A673 (cell line): ENCODE results near the gene MIEN1. TPM values are rescaled to one million over a fixed set of nuclear protein-coding genes. Genes with fewer than 3 reads are reported as not detected.

Experiments
- BruUV-seq: library from RNA; stranded (reverse); fragments of 400-500 nt; replicated peaks from 2 replicates; lab custom pipeline; 2021; lab: Mats Ljungman, UMichigan
- CTCF ChIA-PET: fragments of 300-600 bp; sonication (Branson Sonifier 250); formaldehyde crosslinking; loops from one replicate; lab custom pipeline; 2022; ENCODE audit warnings: antibody characterized with exemption; lab: Charles Lee
- POLR2A ChIA-PET: fragments of 300-600 bp; sonication (Branson Sonifier 250); formaldehyde crosslinking; loops from one replicate; lab custom pipeline; 2022; ENCODE audit warnings: antibody characterized with exemption; ENCODE audit not compliant: low non-redundant PET; lab: Charles Lee
- DNase-seq: peaks from one replicate; pipeline ENCODE4 v3.0.0-alpha.2; 2015; ENCODE audit warnings: low spot score
- H3K27ac ChIP-seq: fragments of 200-600 bp; sonication (generic); 2 replicates; pipeline ENCODE4 v1.5.1; 2016; ENCODE audit warnings: mixed run types, low read depth, mild to moderate bottlenecking, mixed read lengths, antibody characterized with exemption, low read length; ENCODE audit not compliant: poor library complexity, severe bottlenecking
- H3K27me3 ChIP-seq: fragments of 200-600 bp; sonication (generic); replicated peaks from 2 replicates; pipeline ENCODE4 v1.6.1; 2017; ENCODE audit warnings: mixed run types, low read depth, mild to moderate bottlenecking, mixed read lengths, antibody characterized with exemption, low read length; ENCODE audit not compliant: insufficient read depth, poor library complexity
- H3K36me3 ChIP-seq: fragments of 200-600 bp; sonication (generic); 2 replicates; pipeline ENCODE4 v1.6.1; 2016; ENCODE audit warnings: mixed run types, mild to moderate bottlenecking, mixed read lengths, antibody characterized with exemption, low read length; ENCODE audit not compliant: insufficient read depth, poor library complexity, severe bottlenecking
- H3K4me1 ChIP-seq: fragments of 200-600 bp; sonication (generic); 2 replicates; pipeline ENCODE4 v1.6.1; 2017; ENCODE audit warnings: mixed run types, mild to moderate bottlenecking, mixed read lengths, antibody characterized with exemption, low read length; ENCODE audit not compliant: insufficient read depth, poor library complexity, severe bottlenecking
- H3K4me3 ChIP-seq: fragments of 200-600 bp; sonication (generic); 2 replicates; pipeline ENCODE4 v1.5.1; 2016; ENCODE audit warnings: low read depth, mixed run types, mild to moderate bottlenecking, mixed read lengths, low read length; ENCODE audit not compliant: poor library complexity, severe bottlenecking
- H3K9me3 ChIP-seq: fragments of 200-600 bp; sonication (generic); 2 replicates; pipeline ENCODE4 v1.6.1; 2016; ENCODE audit warnings: mixed run types, low read depth, mild to moderate bottlenecking, mixed read lengths, antibody characterized with exemption, low read length; ENCODE audit not compliant: poor library complexity, severe bottlenecking
- CTCF ChIP-seq: fragments of 300-800, 200-600 bp; sonication (generic); conservative IDR thresholded peaks from 2 replicates; pipeline ENCODE4 v1.5.1; 2017; ENCODE audit warnings: low read depth, mild to moderate bottlenecking, antibody characterized with exemption, low read length, moderate library complexity, mixed read lengths
- EZH2 ChIP-seq: fragments of 200-600 bp; sonication (generic); IDR thresholded peaks from 2 replicates; pipeline ENCODE4 v1.6.1; 2017; ENCODE audit warnings: borderline replicate concordance, low read depth, mild to moderate bottlenecking, mixed read lengths, antibody characterized with exemption, low read length; ENCODE audit not compliant: poor library complexity, severe bottlenecking
- intact Hi-C: fragments of 100-400 bp; cut with micrococcal nuclease; formaldehyde crosslinking; loops from one replicate; pipeline ENCODE4 v1.10.0; 2022; ENCODE audit not compliant: unreplicated experiment
- total RNA-seq: library from RNA; stranded (reverse); gene quantifications from 2 replicates; pipeline ENCODE4 v1.2.3, GENCODE V29; 2021

Gene MIEN1
- total RNA-seq, 1 experiment from 2014 or later, result 30.5 TPM

GRCh38 chr17:39746145-39746461, 15.8 kb upstream of the MIEN1 start:
- BruUV-seq, result no TSS peak
- POLR2A ChIA-PET, result no interaction called here

GRCh38 chr17:39745335-39746144, 15.2 kb upstream of the MIEN1 start:
- H3K4me3 ChIP-seq, result no peak overlapping the region
- no peaks in the 10 kb centered on the region for H3K27me3 ChIP-seq
- POLR2A ChIA-PET, result no interaction called here
- intact Hi-C loops, result no loop called here
- no peaks in the 10 kb centered on the region for H3K4me1 ChIP-seq
- no peak for DNase-seq
- BruUV-seq, result no TSS peak
- no peak overlapping the region for H3K27ac ChIP-seq
- H3K36me3 ChIP-seq, result no peaks in the 10 kb centered on the region
- TF ChIP-seq CTCF, result no peak
- no peak for TF ChIP-seq EZH2
- no peaks in the 10 kb centered on the region for H3K9me3 ChIP-seq
- CTCF ChIA-PET, result no interaction called here

More at GRCh38 chr17:39746145-39746461, 15.8 kb upstream of the MIEN1 start:
- no peaks in the 10 kb centered on the region for H3K9me3 ChIP-seq
- no peaks in the 10 kb centered on the region for H3K4me1 ChIP-seq
- DNase-seq, result no peak
- H3K27me3 ChIP-seq, result no peaks in the 10 kb centered on the region
- no peaks in the 10 kb centered on the region for H3K36me3 ChIP-seq
- H3K4me3 ChIP-seq, result no peak overlapping the region
- intact Hi-C loops, result no loop called here
- TF ChIP-seq EZH2, result no peak
- no peak for TF ChIP-seq CTCF
- CTCF ChIA-PET, result no interaction called here
- no peak overlapping the region for H3K27ac ChIP-seq

GRCh38 chr17:39744836-39745215, 14.5 kb upstream of the MIEN1 start:
- intact Hi-C loops, result no loop called here
- H3K4me1 ChIP-seq, result no peaks in the 10 kb centered on the region
- H3K27me3 ChIP-seq, result no peaks in the 10 kb centered on the region
- H3K36me3 ChIP-seq, result no peaks in the 10 kb centered on the region
- BruUV-seq, result no TSS peak
- H3K27ac ChIP-seq, result no peak overlapping the region
- no peaks in the 10 kb centered on the region for H3K9me3 ChIP-seq
- DNase-seq, result no peak
- H3K4me3 ChIP-seq, result no peak overlapping the region
- TF ChIP-seq CTCF (no peak), EZH2 (no peak)
- CTCF ChIA-PET, result no interaction called here
- POLR2A ChIA-PET, result interaction anchor here (0.6 kb wide), 1 partner anchor 1385 kb away, joined by 3 read pairs; no protein-coding TSS in a partner anchor
